Suppressor macrophage treated with lipopolysaccharide for 4 hours (primary cell): ENCODE measurements around the gene GNB1.

Experiments used
- DNase-seq: peaks from one replicate; pipeline ENCODE4 v3.0.0-alpha.2; 2020

GNB1 gene

DNA sequence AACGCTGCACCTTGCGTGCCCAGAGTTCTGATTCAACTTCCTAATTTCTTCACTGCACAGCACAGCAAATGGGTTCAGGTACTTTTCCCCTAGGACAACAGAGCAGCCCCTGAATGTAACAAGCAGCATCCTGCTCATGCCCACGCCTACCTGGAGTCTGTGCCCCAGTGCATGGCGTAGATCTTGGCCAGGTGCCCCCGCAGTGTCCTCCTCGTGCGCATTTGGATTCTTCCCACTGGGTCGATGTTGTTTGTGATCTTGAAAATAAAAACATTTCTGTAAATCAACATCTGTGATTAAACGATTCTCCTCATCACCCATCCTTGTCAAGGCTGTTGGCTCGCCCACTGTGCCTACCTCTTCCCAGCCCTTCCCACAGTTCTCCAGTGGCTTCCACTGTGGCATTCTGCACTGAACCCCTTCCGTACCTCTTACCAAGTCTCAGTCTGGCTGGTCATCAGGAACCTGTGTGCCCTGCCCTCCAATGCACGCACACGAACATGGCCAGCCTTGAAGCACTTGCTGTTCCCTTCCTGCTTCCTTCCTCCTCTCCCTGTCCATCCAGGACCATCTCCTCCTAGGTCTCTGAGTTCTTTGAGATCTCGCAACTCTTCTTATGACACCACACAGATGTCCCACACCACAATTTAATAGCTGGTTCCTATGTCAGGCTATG is 75.1 kb downstream of the GNB1 start:
- no peak for DNase-seq

DNA sequence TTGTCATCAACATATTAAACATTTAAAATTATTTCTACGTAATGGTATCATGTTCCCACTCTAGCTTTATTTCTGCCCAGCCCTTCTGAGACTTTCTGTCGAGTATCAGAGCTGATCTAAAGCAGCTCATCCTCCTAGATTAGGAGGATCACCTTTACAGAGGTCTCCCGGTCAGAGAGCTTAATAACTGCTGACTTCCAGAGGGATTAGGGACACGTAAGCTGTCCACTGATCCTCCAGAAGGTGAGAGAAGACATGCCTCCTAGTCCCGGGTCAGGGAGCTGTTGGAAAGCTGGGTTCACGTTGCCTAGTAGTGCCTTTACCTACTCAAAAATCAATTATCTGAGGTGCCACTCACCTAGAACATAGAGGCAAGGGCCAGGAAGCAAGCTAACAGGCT is 81.4 kb downstream of the GNB1 start:
- DNase-seq, result no peak

DNA sequence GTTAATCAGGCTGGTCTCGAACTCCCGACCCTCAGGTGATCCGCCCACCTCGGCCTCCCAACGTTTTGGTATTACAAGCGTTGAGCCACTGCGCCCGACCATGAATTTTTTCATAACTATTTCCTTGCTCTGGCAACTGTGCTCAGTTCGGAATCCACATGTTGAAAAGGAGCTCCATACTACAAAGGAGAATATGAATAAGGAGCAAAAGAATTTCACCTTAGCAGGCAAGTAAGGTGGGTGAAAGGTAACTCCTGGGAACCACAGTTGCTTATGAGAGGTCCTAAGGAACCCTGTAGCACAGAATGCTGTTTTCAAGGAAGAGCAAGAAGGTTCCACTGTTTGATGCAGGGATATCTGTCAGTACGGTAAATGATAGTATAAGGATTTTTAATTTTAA is 82.7 kb downstream of the GNB1 start:
- DNase-seq, result no peak

DNA sequence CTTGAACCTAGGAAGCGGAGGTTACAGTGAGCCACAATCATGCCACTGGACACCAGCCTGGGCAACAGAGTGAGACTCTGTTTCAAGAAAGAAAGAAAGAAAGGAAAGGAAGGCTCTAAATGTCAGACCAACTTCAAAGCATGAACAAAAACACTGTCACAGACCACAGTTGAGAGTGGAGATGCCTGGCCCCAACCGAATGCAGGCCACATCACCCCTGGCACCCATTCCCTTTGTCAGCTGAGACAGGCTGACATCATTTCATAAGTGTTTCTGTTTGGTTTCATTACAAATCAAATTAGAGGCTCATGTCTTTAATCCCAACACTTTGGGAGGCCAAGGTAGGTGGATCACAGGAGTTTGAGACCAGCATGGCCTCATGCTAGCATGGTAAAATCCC is 84.0 kb downstream of the GNB1 start:
- peak; percentile 7 for DNase-seq

DNA sequence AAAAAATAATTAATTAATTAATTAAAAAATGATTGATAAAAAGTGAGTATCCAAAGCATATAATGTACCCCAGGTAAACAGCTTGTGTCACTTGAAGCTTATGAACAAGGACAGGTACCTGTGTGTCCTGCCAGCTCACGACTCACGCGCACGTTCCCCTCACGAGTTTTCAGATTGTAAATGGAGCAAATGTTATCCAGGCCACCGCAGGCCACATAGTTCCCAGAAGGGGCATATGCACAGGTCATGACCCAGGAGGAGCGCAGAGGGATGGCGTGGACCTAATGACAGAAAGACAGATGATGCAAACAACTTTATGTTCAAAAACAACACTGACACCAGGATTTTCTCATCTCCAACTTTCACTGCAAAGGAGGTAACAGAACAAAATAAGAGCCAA is 86.6 kb downstream of the GNB1 start:
- DNase-seq, result no peak

DNA sequence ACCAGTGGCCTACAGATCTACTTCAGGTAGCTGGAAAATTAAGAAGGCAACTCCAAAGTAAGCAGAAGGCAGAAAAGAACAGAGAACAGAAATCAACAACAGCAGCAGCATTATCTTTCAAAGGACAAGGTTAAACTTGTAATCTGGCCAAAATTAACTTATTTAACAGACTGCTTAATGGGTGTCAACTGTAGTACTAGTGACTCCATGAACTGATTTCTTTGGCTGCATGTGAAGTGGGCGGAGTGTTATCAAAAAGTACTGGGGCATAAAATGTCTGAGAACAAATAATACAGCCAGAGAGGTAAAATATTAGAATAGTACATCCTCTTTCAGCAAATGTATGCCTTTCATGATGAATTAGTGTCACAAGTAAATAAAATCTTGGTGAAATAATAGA is 88.0 kb downstream of the GNB1 start:
- no peak for DNase-seq

DNA sequence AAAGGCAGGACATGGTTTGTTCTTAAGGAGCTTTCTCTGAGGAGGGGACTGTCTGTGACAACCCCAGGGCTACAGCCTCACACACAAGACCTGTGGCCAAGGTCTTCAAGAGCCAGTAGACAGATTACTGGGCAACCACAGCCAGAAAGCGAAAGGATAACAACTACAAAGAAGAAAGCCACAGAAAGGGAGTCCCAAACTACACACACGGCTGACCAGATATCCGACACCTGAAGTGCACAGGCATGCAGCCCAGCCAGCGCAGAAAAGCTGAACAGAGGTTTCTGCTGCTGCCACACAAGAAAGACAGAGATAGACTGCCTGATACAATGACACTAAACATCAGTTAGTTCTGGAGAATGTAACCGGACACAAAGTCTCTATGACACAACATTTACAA is 91.2 kb downstream of the GNB1 start:
- DNase-seq, result no peak

DNA sequence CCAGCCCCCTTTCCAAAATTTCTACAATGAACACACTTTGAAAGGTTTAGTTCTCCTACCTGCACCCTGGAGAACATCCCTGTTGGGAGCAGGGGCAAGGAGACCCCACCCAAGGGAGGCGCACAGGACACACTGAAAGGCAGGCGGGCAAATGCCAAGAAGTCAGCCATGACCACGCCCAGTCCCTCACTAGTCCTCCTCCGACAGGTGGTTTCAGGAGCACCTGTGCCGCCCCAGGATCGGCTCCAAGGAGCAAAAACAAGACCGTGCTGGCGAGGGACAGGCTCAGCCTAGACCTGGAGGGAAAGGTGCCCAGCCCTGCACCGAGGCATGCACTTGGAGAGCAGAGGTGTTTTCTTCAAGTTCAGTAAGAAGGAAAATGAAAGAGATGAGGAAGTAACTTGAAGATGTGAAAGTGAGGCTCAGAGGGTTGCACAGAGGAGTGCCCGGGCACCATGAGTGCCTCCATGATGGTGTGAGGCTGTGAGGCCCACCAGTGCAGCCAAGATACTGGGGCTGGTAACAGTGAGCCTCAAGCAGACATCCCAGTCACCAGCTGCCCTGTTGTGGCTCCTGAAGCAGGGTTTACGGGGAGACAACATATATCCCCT is 93.1 kb downstream of the GNB1 start:
- DNase-seq, result peak; percentile 36

DNA sequence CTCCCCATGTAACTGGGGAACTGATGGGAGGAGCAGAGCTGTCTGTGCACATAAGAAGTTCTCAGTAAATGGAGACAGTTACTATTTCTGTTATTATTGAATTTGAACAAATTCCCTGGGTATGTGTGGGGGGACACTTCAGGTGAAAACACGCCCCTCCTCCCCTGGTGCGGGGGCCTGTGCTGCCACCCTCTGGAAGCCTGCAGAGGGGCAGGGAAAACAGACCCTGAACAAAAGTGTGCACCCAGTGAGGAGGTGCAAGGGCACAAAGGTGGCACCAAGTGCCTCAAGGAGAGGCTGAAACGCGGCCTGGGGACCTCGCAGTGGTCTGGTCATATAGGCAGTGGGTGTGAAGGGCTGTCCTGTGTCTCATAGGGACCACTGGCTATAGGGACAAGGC is 94.4 kb downstream of the GNB1 start:
- DNase-seq, result no peak

DNA sequence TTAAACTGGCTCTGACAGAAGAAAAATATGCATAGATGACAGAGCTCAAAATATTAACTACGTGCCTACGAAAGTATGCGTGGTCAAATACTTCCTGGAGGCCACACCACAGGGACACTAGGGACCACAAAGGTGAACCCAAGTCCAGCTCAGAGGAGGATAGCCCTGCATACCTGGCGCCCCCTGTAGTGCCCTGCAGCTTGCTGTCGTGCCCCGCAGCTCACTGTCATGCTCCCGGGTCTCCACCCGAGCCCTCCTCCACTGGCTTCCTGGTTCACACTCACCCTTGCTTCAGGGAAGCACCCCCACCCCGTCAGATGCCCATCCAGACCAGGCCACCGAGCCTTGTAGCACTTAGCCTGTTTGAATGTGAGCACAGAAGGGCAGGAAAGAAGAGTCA is 95.9 kb downstream of the GNB1 start:
- DNase-seq, result no peak

DNA sequence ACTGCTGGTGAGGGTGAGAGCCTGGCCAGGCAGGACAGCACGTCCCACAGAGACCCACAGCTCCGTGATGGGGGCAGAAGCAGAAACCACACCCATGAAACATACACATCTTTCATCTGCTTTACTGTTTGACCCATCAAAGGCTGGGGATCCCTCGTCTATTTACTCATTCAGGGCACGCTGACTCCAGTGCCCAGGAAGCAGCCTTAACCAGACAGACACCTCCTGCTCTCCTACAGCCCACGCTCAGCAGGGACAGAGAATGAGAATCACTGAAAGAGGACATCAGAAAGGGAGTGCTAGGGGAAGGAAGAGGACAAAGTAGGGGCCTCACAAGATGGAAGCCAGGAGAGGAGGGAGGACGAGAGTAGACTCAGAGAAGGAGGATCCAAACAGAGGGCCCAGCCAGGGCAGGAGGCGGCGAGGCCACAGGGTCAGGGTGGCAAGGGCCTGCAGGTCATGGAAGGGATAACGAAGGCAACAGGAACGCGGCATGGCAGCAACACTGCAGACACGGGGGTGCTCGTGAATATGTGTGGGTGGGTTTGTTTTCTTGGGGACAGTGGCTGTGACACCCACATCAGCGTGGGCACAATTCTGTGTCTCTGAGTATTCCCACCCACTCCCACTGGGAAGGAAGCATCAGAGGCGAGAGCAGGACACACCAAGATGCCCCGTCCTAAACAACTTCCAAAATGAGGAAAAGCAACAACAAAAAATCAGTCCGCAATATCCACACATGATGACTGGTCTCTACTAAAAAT is 97.2 kb downstream of the GNB1 start:
- no peak for DNase-seq

DNA sequence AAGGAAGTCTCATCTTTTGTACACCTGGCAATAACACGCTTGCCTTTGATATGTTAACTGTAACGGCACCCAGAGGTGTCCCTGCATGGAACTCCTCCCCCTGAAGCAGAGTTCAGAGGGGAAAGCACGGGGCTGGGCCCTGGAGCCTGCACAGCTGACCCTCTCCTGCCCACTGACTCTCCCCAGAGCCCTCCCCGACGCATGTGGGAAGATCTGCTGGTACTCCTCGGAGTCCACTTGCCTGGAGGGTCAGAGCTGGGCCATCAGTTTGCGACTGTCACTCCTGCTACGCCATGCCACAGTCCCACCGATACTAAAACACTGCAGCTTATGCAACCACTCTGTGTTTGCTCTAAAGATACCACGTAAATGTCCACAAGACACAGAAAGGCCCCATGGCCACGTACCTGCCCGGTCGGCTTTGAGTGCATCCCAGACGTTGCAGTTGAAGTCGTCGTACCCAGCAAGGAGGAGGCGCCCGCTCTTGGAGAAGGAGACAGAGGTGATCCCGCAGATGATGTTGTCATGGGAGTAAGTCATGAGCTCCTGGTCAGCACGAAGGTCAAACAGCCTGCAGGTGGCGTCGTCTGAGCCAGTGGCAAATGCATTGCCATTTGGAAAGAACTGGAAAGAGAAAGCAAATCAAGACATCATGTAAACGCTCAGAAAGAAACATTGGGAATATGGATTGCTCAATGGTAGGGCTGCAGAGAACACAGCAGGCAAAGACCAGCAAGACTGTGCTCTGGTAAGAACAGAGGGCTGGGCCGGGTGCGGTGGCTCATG is 102.0 kb downstream of the GNB1 start:
- peak; percentile 64 for DNase-seq

DNA sequence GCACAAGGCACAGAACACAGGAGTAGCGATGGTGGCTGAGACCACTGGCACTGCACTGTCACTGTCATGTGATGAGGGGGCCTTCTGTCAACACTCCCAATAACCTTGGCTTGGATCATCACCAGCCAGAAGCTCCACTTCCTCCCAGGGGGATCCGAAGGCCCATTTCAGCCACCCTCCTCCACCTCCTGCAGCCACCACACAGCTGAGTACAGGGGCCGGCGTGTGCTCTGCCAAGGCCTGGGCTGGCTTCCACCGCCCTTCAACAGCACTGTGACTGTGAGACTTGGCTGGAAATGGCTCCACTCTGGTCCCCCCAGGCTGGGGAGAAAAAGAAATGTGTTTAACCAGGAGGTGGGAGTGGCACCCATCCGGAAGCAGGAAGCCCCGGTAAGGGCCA is 102.8 kb downstream of the GNB1 start:
- no peak for DNase-seq

DNA sequence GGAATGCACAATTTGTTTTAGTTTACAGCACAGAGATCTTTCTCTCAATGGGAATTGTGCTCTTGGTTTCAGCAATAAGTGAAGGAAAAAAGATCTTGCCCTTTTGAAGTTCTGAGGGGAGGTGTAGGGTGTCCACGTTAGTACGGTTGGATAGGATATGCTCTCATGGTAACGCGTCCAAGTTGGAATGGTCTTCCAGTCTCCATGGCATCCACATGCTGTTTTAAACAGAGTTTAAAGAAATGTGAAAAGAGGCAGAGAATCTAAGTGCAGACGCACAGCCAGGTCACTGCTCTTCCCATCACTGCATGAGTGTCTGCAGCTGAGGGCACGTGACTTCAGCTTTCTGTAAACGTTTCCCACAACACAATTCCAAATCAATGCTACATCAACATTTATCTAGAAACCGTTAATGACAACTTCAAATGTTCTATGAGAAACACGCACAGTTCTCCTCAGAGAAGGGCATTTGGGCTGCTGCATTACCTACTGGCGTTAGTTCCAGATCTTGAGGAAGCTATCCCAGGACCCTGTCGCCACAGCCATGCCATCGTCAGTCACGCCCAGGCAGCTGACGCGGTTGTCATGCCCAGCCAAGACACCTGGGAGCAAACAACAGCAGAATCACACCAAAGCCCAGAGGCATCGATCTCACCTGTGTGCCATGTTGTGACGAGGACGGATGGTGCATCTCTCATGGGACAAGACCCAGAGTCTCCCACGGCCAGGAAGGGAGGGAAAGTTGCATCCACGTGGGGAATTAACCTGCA is 103.9 kb downstream of the GNB1 start:
- DNase-seq, result no peak

DNA sequence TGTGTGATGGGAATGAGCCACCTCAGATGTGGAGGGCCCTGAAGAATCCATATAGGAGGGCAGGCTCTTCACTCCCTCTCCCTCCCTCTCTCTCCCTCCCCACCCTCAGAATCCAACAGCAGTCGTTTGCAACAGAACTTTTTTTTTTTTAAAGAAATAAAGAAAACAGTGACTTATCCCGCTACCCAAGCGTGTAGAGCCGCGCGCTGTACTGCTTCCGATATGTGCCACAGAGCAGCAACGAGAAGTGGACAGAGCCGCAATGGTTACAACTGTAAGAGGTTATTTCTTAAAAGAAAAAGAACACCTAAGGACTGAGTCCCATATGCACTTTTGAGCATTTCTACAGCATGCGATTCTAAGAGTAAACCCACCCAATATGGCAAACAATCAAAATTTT is 105.2 kb downstream of the GNB1 start:
- DNase-seq, result no peak

DNA sequence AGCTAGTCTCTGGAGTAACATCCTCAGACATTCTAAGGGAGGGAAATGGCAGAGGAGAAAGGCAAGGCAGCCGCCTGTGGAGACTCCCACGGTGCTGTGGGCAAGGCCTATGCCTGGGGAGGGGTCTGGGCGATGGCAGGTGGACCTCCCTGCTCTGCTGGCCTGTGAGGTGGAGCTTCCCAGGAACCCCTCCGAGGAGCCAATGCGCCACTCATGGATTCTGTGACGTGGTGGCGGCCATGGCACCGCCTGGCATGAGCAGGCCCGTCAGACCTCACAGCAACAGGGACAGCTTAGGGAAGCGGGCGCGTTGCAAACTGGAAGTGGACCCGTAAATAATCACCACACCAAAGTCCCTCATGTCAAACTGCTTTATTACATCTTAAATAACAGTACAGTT is 106.0 kb downstream of the GNB1 start:
- DNase-seq, result no peak

DNA sequence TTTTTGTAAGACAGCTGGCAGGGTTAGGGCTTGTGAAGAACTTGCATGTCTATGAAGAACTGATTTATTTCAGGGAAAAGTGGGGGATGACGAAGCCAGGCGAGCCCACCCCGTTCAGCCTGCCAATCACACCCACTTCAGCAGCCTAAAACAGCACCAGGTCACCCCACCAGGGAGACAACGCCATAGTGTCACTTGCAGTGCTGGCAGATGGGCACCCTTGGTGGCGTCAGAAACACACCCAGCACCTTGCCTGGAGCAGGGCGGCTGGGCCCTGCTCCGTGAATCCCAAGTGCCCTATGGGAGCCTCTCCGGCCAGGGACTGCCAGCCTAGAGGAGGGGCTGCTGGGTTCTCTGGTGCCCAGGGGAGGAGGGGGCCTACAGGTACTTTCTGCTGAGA is 107.6 kb downstream of the GNB1 start:
- no peak for DNase-seq

DNA sequence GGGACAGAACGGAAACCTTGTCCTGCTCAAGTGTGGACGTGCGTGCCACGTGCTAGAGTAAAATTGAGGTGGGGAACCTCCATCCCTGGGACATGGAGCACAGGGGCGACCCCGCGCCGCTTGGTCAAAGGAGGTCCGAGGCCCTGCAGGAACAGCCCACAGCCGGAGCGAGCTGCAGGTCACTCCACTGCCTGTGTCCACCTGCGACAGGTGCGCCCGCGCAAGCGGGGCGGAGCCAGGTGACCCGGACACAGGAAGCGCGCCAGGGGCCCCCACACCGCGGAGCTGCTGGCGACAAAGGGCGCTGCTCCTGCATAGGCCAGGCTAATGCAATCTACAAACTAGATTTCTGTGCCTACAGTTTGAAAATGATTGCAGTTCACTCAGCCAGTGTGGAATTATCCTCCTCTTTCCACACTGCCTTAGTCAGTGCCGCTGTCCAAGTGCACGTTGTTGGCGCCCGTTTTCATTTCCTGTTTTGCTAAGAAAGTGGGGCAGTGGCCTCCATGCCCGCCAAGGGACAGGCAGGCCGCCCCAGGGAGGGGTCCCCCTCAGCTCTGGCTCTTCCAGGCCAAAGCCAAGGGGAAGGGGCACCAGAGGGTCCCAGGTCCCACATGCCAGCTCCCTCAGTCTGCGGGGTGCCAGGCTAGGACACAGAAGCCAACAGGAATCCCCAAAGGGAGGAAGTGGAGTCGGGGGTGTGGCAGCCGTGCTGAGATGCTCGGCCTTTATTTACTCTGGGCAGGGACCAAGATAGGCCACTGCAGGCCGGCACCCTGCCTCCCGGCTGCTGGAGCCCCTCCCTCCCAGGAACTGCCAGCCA is 108.3 kb downstream of the GNB1 start:
- DNase-seq, result peak; percentile 83

DNA sequence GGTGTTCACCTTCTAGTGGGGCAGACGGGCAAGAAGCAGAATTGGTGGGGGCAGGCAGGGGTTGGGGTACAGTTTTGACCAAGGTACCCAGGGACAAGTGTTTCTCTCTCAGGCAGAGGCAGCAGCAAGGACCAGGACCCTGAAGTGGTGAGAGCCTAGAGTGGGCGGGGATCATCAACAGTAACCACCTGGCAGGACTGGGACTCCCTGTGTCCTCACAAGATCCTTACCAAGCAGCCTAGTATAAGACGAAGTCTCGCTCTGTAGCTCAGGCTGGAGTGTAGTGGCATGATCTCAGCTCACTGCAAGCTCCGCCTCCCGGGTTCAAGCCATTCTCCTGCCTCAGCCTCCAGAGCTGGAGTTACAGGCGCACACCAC is 109.4 kb downstream of the GNB1 start:
- no peak for DNase-seq

DNA sequence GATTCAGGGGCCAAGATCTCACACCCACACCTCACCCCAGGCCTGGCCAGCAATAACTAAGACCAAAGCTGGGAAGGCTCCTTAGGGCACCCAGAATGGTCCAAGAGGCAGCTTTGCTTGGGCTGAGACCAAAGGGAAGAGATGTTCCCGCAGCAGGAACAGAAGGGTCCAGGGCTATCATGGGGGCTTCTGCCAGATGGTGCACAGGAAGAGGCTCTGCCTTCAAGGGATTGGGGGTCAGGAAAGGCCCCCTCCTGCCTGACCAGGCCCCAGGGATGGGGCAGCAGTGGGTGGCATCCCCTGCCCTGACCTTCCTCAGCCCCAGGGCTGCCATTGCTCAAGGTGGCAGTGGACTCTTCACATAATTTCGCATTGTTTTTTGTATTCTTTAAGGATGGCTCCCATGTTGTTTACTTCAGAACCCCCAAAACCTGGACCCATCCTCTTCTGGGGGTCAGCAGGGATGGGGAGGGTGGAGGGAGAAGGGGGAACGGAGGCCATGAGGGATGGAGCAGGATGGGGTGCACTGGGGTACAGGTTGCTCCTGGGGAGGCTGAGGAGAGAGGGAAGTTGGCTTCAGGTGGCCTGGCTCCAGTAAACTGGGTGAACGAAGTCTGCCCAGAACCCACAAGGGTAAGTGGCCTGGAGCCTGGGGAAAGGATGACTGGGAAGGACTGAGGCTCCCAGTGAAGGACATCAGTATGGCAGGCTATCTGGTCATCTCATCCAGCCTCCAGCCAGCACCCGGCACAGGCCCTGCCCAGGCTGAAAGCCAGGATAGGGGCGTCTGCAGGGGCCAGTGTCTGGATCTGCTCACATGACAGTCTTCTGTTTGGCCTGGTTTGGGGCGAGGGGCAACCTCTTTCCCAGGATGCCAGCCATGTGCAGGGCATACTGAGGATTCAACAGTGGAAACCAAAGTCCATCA is 110.0 kb downstream of the GNB1 start:
- no peak for DNase-seq
